ENCODE results near the gene NUMB. TPM values are rescaled to one million over a fixed set of nuclear protein-coding genes. Genes with fewer than 3 reads are reported as not detected.

The NUMB gene
- total RNA-seq, 3 donors from 2014 or later (not counting 1 experiment from before 2014, with no cell fraction given), result 50.0 to 67.4 (median 56.3) TPM

GRCh38 chr14:73253323-73253610 lies 205.1 kb downstream of the NUMB start:
- Mint-ChIP-seq H3K4me3 (no peak overlapping the region), H3K36me3 (no peaks in the 10 kb centered on the region), H3K27ac (no peak overlapping the region), H3K4me1 (peaks cover 0 to under 1% of the 10 kb centered on the region in 2 donors), H3K27me3 (ENCODE audit: low read depth in 2 of 2) (no peaks in the 10 kb centered on the region), H3K9me3 (no peaks in the 10 kb centered on the region)
- intact Hi-C loops (cut with micrococcal nuclease), result no loop called here
- ATAC-seq, result no peak
- H3K36me3 ChIP-seq (ENCODE audit: control insufficient read depth, insufficient read depth, low read length), result no peaks in the 10 kb centered on the region
- no peak overlapping the region for H3K27ac ChIP-seq (ENCODE audit: low read length)
- DNase-seq, result no peak
- H3K27me3 ChIP-seq (ENCODE audit: control insufficient read depth, insufficient read depth, low read length), result no peaks in the 10 kb centered on the region
- H3K4me1 ChIP-seq (ENCODE audit: control insufficient read depth, insufficient read depth, low read length), result no peaks in the 10 kb centered on the region
- no peak overlapping the region for H3K4me3 ChIP-seq (ENCODE audit: low read length)
- no peak for TF ChIP-seq CTCF (IDR thresholded peaks at IDR 0.05)
- H3K9me3 ChIP-seq (ENCODE audit: control insufficient read depth, insufficient read depth, low read length), result no peaks in the 10 kb centered on the region
- 90% methylated on average over 10 of the region's 10 CpGs for WGBS (ENCODE audit: insufficient coverage)

GRCh38 chr14:73252491-73253322 lies 205.6 kb downstream of the NUMB start:
- intact Hi-C loops (cut with micrococcal nuclease), result no loop called here
- H3K27me3 Mint-ChIP-seq (ENCODE audit: low read depth in 2 of 2), result no peaks in the 10 kb centered on the region
- WGBS (ENCODE audit: insufficient coverage), result 88% methylated on average over 29 of the region's 29 CpGs

GRCh38 chr14:73251516-73252215 lies 206.7 kb downstream of the NUMB start:
- no peaks in the 10 kb centered on the region for H3K27me3 ChIP-seq (ENCODE audit: control insufficient read depth, insufficient read depth, low read length)
- no peak overlapping the region for H3K4me3 Mint-ChIP-seq
- H3K4me1 ChIP-seq (ENCODE audit: control insufficient read depth, insufficient read depth, low read length), result peaks cover 8% of the 10 kb centered on the region
- DNase-seq, result no peak
- no peak overlapping the region for H3K4me3 ChIP-seq (ENCODE audit: low read length)
- no peaks in the 10 kb centered on the region for H3K36me3 Mint-ChIP-seq
- no peak for ATAC-seq
- no peak for TF ChIP-seq CTCF (IDR thresholded peaks at IDR 0.05)
- no peaks in the 10 kb centered on the region for H3K9me3 Mint-ChIP-seq
- peaks cover 2 to 4% of the 10 kb centered on the region in 2 donors for H3K27me3 Mint-ChIP-seq (ENCODE audit: low read depth in 2 of 2)
- 93% methylated on average over 30 of the region's 30 CpGs for WGBS (ENCODE audit: insufficient coverage)
- no peak overlapping the region for H3K27ac ChIP-seq (ENCODE audit: low read length)
- no peaks in the 10 kb centered on the region for H3K36me3 ChIP-seq (ENCODE audit: control insufficient read depth, insufficient read depth, low read length)
- no peak overlapping the region for H3K27ac Mint-ChIP-seq
- H3K4me1 Mint-ChIP-seq, result peaks cover 9 to 12% of the 10 kb centered on the region in 2 donors
- no peaks in the 10 kb centered on the region for H3K9me3 ChIP-seq (ENCODE audit: control insufficient read depth, insufficient read depth, low read length)
- intact Hi-C loops (cut with micrococcal nuclease), result no loop called here

More at GRCh38 chr14:73252491-73253322, 205.6 kb downstream of the NUMB start:
- DNase-seq (no peak), ATAC-seq (no peak)
- H3K27ac ChIP-seq (ENCODE audit: low read length), result no peak overlapping the region
- no peaks in the 10 kb centered on the region for H3K27me3 ChIP-seq (ENCODE audit: control insufficient read depth, insufficient read depth, low read length)
- H3K4me3 Mint-ChIP-seq, result no peak overlapping the region
- no peaks in the 10 kb centered on the region for H3K9me3 ChIP-seq (ENCODE audit: control insufficient read depth, insufficient read depth, low read length)
- H3K4me1 ChIP-seq (ENCODE audit: control insufficient read depth, insufficient read depth, low read length), result peaks cover 4% of the 10 kb centered on the region
- no peak overlapping the region for H3K27ac Mint-ChIP-seq
- no peaks in the 10 kb centered on the region for H3K36me3 ChIP-seq (ENCODE audit: control insufficient read depth, insufficient read depth, low read length)
- TF ChIP-seq CTCF (IDR thresholded peaks at IDR 0.05), result no peak
- no peak overlapping the region for H3K4me3 ChIP-seq (ENCODE audit: low read length)
- H3K36me3 Mint-ChIP-seq, result no peaks in the 10 kb centered on the region
- H3K4me1 Mint-ChIP-seq, result peaks cover 0 to 4% of the 10 kb centered on the region in 2 donors
- no peaks in the 10 kb centered on the region for H3K9me3 Mint-ChIP-seq

All from natural killer cell (primary cell).